Measurements from ENCODE around the gene MAN1C1. TPM values are rescaled to one million over a fixed set of nuclear protein-coding genes. Genes with fewer than 3 reads are reported as not detected.
"Not testable (repeated sequence)": the region's sequence is repeated elsewhere in the genome, so short reads cannot be mapped to it uniquely, and the experiment has no call there.

MAN1C1 gene
- total RNA-seq, 1 donor from 2014 or later, result 9.1 TPM

DNA sequence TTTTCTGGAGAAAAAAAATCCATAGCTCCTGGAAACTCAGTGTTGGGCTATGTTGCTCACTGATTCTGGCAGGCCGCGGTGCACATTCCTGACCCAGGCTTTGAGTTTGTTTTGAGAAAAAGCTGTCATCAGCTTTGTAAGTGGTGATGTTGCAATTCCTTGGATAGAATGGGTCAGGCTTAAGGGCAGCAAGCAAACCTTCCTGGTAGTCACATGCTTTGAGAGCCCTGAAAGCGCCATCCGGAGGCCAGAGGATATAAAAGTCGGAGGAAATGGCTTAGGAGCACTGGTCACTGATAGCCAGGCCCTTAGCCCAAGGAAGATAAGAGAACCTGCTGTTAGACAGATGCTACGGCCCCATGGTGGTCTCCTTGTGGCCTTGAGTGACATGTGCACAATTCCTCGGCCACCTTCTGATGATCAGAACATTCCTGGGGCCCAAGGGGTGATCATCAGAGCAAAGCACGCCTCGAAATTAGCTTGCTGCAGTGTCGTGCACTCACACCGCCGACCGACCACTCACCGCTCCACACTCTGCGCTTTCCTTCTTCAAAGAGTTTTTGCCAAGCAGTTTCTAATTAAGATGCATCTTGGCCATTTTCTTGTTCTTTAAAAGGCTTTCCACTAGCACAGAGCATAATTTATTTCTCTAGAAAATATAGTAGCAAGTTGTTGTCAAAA lies 78.6 kb downstream of the MAN1C1 start:
- no peak for DNase-seq (ENCODE audit: extremely low spot score, unreplicated experiment)
- no peaks in the 10 kb centered on the region for H3K36me3 Mint-ChIP-seq
- TF ChIP-seq, protein P1, sequence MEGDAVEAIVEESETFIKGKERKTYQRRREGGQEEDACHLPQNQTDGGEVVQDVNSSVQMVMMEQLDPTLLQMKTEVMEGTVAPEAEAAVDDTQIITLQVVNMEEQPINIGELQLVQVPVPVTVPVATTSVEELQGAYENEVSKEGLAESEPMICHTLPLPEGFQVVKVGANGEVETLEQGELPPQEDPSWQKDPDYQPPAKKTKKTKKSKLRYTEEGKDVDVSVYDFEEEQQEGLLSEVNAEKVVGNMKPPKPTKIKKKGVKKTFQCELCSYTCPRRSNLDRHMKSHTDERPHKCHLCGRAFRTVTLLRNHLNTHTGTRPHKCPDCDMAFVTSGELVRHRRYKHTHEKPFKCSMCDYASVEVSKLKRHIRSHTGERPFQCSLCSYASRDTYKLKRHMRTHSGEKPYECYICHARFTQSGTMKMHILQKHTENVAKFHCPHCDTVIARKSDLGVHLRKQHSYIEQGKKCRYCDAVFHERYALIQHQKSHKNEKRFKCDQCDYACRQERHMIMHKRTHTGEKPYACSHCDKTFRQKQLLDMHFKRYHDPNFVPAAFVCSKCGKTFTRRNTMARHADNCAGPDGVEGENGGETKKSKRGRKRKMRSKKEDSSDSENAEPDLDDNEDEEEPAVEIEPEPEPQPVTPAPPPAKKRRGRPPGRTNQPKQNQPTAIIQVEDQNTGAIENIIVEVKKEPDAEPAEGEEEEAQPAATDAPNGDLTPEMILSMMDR (conservative IDR thresholded peaks at IDR 0.05), result no peak
- H3K4me1 Mint-ChIP-seq (ENCODE audit: unreplicated experiment), result peaks cover 52% of the 10 kb centered on the region
- H3K27me3 Mint-ChIP-seq, result no peaks in the 10 kb centered on the region
- peak overlapping the region; percentile 35 for H3K27ac Mint-ChIP-seq
- H3K9me3 Mint-ChIP-seq, result no peaks in the 10 kb centered on the region
- H3K4me3 Mint-ChIP-seq, result peak overlapping the region; percentile 44

DNA sequence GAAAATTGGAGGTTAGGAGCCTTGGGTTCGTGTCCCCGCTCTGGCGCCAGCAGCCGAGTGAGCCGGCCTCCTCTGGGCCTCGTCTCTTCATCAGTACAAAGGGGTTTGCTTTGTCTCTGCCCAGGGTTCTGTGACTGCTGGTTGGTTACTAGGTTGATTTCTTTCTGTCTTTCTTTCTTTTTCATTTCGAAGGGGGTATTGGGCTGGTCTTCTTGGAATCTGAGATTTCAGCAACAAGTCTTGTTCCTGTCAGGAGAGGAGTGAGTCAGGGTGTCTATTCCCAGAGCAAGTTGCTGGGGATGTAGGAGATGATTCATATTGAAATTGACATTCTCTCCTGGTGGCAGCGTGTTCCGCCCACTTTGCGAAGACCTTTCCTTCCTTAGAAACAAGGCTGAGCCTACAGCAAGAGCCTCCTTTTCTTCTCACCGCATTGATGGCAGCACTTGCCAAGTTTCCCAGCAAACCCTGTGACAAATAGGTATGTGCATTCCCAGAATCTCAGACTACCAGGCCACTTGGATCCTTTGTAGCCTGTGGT lies 79.2 kb downstream of the MAN1C1 start:
- no peak for DNase-seq (ENCODE audit: extremely low spot score, unreplicated experiment)
- peak overlapping the region; percentile 10 for H3K27ac Mint-ChIP-seq
- H3K36me3 Mint-ChIP-seq, result no peaks in the 10 kb centered on the region
- H3K27me3 Mint-ChIP-seq, result no peaks in the 10 kb centered on the region
- H3K4me1 Mint-ChIP-seq (ENCODE audit: unreplicated experiment), result peaks cover 58% of the 10 kb centered on the region
- peak overlapping the region; percentile 5 for H3K4me3 Mint-ChIP-seq
- no peaks in the 10 kb centered on the region for H3K9me3 Mint-ChIP-seq
- TF ChIP-seq, protein P1 (conservative IDR thresholded peaks at IDR 0.05), result no peak

DNA sequence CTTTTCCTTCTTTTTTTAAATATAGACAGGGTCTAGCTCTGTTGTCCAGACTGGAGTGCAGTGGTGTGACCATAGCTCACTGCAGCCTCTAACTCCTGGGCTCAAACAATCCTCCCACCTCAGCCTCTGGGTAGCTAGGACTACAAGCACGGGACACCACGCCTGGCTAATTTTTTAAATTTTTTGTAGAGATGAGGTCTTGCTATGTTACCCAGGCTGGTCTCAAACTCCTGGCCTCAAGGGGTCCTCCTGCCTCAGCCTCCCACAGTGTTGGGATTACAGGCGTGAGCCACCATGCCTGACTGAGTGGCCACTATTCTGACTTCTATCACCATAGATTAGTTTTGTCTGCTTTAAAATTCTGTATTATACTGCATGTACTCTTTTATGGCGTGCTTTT lies 80.1 kb downstream of the MAN1C1 start:
- H3K9me3 Mint-ChIP-seq; DNase-seq (ENCODE audit: extremely low spot score, unreplicated experiment); H3K4me3 Mint-ChIP-seq; H3K27me3 Mint-ChIP-seq; H3K27ac Mint-ChIP-seq; H3K36me3 Mint-ChIP-seq: not testable (repeated sequence)
- H3K4me1 Mint-ChIP-seq (ENCODE audit: unreplicated experiment), result peaks cover 60% of the 10 kb centered on the region

DNA sequence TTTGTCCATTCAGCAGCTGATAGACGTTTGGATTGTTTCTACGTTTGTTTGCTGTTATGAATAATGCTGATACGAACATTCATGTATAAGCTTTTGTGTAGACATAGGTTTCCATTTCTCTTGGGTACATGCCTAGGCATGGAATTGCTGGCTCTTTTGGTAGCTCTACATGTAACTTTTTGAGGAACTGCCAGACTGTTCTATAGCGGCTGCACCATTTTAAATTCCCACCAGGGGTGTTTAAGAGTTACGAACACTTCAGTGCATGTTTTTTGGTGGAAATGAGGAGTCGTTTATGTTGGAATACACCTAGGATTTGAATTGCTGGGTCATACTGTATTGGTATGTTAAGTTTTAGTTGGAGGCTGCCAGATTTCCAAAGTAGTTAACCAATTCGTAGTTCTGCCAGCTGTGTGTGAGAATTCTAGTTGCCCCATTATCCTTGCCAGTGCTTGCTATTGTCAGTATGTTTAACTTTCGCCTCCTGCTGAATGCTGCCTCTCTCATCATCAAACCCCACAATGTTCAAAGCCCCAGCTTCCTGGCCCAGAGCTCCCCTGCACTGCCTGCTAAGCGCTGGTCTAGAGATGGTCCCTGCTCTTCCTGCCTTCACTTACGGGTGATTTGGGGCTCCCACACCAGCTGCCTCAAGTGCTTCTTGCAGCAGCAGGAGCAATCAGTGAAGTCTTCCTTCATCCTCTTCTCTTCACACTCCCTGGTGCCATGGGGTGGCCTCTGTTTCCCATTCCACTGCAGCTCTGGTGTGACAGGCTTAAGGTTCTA lies 81.0 kb downstream of the MAN1C1 start:
- Mint-ChIP-seq H3K27ac (no peak overlapping the region), H3K4me3 (no peak overlapping the region), H3K36me3 (no peaks in the 10 kb centered on the region), H3K27me3 (no peaks in the 10 kb centered on the region), H3K9me3 (no peaks in the 10 kb centered on the region), H3K4me1 (ENCODE audit: unreplicated experiment) (peaks cover 60% of the 10 kb centered on the region)
- no peak for DNase-seq (ENCODE audit: extremely low spot score, unreplicated experiment)
- TF ChIP-seq, protein P1 (conservative IDR thresholded peaks at IDR 0.05), result peak; percentile 55

DNA sequence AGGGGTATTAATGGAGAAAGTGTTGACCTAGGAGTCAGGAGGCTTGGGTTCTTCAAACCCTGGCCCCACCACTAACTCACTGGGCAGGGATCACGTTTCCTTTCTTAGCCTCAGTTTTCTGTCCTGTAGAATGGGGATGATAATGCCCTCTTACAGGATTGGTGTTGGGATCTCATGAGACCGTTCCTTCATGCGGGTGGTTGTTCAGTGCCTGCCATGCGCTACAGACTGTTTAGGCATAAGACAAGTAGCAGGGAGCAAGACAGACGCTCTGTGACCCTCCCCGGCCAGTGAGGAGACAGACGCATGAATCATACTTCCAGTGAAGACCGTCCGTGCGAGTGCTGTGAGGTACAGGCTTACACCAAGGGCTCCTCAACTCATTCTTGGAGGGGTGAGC lies 81.7 kb downstream of the MAN1C1 start:
- Mint-ChIP-seq H3K4me3 (no peak overlapping the region), H3K27me3 (no peaks in the 10 kb centered on the region), H3K36me3 (no peaks in the 10 kb centered on the region), H3K9me3 (no peaks in the 10 kb centered on the region), H3K4me1 (ENCODE audit: unreplicated experiment) (peaks cover 57% of the 10 kb centered on the region), H3K27ac (no peak overlapping the region)
- DNase-seq (ENCODE audit: extremely low spot score, unreplicated experiment), result no peak
- TF ChIP-seq, protein P1 (conservative IDR thresholded peaks at IDR 0.05), result no peak

DNA sequence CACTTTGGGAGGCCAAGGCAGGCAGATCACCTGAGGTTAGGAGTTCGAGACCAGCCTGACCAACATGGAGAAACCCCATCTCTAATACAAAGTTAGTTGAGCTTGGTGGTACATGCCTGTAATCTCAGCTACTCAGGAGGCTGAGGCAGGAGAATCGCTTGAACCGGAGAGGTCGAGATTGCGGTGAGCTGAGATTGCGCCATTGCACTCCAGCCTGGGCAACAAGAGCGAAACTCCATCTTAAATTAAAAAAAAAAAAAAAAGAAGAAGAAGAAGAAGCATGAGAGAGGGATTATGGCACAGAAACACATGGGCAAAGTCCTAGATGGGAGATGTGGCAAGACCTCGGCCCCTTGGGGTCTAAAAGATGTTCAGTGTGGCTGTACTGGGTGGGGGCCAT lies 82.5 kb downstream of the MAN1C1 start:
- DNase-seq (ENCODE audit: extremely low spot score, unreplicated experiment); H3K27ac Mint-ChIP-seq; H3K36me3 Mint-ChIP-seq; H3K27me3 Mint-ChIP-seq; H3K9me3 Mint-ChIP-seq; H3K4me3 Mint-ChIP-seq: not testable (repeated sequence)
- H3K4me1 Mint-ChIP-seq (ENCODE audit: unreplicated experiment), result peaks cover 57% of the 10 kb centered on the region

All from type B pancreatic cell (in vitro differentiated cells).